ENCODE results near the gene IQGAP2.
"Not testable (repeated sequence)": the region's sequence is repeated elsewhere in the genome, so short reads cannot be mapped to it uniquely, and the experiment has no call there.

The IQGAP2 gene

GRCh38 chr5:76526950-76527583 is 124.0 kb downstream of the IQGAP2 start:
- FAIRE-seq (peak; percentile 23), DNase-seq (ENCODE audit: insufficient read length, low spot score) (no peak)

DNA sequence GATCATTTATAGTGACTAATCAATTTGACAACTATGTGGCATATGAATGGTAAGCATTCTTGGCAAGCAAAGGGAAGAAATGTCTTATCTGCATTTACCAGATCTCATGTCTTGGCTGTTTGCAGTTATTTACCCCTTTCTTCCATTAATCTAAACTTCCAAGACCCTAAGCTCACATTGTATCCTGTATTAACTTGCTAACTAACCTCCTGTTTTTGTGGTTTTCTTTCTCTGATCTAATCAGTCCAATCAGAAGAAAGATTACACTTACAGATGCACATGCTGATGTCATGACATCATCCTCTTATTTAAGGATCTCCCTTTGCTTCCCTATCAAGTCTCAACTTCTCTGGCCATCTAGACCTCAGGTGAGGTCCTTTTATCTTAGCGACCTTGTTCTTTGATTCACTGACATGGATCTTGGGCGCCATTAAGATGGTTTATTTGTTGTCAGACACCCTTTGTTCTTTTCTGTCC is 124.6 kb downstream of the IQGAP2 start:
- DNase-seq (ENCODE audit: insufficient read length, low spot score) = no peak
- FAIRE-seq = peak; percentile 14

GRCh38 chr5:76528547-76529331 is 125.7 kb downstream of the IQGAP2 start:
- DNase-seq (ENCODE audit: insufficient read length, low spot score) = no peak
- peak; percentile 66 for FAIRE-seq

DNA sequence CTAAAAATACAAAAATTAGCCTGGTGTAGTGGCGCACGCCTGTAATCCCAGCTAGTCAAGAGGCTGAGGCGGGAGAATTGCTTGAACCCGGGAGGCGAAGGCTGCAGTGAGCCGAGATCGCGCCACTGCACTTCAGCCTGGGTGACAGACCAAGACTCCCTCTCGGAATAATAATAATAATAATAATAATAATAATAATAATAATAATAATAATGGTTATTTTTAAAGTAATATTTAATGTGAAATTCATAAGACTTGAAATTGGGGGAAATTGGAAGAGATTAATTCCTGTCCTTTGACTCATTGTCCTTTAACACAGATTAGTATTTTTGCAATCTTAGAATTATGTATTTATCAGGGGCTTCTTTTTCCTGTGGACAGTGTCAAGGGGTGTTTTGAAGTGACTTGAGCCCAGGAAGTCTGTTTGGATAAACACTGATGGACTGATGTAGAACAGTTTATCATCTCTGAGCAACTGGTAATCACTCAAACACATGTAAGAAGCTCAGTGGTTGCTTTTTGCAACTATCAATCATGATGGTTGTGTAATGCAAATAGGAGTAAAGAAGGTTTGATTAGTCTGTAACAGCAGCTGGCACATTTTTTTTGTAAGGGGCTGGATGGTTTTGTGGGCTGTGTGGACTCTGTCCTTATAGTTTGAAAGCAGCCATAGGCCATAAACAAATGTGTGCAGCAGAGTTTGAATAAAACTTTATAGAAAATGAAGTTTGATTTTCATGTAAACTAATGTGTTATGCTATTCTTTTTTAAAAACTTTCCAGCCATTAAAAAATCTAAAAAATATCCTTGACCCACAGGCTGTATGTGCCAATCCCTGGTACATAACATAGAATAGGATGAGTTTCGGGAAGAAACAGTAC is 126.6 kb downstream of the IQGAP2 start:
- no peak for FAIRE-seq
- no peak for DNase-seq (ENCODE audit: insufficient read length, low spot score)

DNA sequence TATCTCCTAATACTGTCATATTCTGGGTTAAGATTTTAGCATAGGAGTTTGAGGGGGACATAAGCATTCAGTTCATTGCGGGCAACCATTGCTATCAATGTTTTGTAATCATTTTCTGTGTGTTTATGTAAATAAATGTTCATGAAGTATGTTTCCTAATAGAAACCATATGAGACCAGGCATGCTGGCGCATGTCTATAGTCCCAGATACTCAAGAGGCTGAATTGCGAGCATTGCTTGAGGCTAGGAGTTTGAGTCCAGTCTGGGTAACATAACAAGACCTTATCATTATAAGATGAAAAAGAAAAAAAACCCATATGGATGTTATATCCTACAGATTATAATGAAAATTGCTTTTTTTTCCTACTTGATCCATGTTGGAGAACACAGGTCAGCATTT is 129.0 kb downstream of the IQGAP2 start:
- FAIRE-seq (no peak), DNase-seq (ENCODE audit: insufficient read length, low spot score) (no peak)

DNA sequence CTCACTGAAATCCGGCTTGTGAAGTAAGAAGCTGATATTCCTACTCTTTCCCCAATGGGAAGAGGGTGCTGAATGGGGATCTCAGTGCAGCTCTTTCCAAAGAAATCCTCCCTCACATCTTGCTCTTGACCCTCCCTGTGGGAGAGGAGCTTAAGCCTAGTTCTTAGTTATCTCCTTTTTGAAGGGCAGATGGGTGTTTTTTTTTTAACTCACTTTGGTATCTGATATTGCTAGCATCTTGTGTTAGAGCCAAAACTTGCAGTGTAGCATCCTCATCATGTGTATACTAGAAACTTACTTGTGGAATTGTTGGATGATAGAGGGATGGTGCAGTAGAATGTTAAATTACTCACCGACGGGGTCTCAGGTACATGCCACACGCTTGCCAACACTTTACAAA is 129.9 kb downstream of the IQGAP2 start:
- DNase-seq (ENCODE audit: insufficient read length, low spot score) = no peak
- no peak for FAIRE-seq

DNA sequence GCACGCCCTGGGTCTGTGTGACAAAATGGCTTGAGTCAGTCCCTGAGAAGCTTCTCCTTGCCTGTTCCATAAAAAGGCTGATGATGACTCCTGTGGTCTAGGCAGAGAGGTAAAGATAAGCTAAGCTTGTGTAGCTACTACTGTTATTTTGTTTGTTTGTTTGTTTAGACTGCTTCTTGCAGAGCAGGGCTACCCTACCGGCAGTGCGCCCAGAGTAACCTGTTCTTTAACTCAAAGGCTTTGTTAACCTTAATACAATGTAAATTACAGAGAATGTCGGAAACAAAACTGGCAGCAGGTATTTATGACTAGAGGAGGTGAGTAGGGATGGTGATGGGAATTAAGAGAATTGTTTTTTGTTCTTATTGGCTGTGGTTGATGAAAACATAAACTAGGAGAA is 132.5 kb downstream of the IQGAP2 start:
- FAIRE-seq = no peak

DNA sequence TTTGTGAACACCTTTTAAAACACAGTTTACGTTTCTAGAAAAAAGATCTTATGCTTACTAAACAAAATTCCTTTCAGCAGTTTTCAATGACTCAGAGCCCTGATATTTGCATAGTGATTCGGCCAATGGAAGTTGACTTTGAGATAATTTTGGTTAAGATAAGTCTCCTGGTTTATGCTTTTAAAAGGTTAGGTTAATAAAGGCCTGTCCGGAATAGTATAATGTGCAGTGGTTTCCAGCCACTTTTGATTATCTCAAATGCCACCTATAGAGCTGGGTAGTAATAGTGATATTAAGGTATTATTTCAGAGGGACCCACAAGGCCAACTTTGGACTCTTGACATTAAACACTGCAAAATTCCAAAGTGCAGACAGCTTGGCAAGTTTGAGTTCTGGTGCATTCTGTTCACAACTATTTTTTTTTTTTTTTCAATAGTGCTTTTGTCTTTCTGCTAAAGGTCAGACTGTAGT is 134.0 kb downstream of the IQGAP2 start:
- FAIRE-seq (no peak), DNase-seq (ENCODE audit: insufficient read length, low spot score) (no peak)

More for the DNA sequence above, 132.5 kb downstream of the IQGAP2 start:
- no peak for DNase-seq (ENCODE audit: insufficient read length, low spot score)

- no peak for DNase-seq (ENCODE audit: insufficient read length, low spot score)
- no peak for FAIRE-seq
Measured at GRCh38 chr5:76542241-76542640, 139.2 kb downstream of the IQGAP2 start.

GRCh38 chr5:76542887-76543690 is 140.0 kb downstream of the IQGAP2 start:
- DNase-seq (ENCODE audit: insufficient read length, low spot score) (no peak), FAIRE-seq (peak; percentile 88)

- DNase-seq (ENCODE audit: insufficient read length, low spot score) (peak; percentile 28), FAIRE-seq (peak; percentile 97)
Measured at GRCh38 chr5:76544268-76544926, 141.3 kb downstream of the IQGAP2 start.

GRCh38 chr5:76545184-76545583 is 142.1 kb downstream of the IQGAP2 start:
- no peak for DNase-seq (ENCODE audit: insufficient read length, low spot score)

GRCh38 chr5:76546497-76547102 is 143.5 kb downstream of the IQGAP2 start:
- FAIRE-seq (no peak), DNase-seq (ENCODE audit: insufficient read length, low spot score) (no peak)

More at GRCh38 chr5:76545184-76545583, 142.1 kb downstream of the IQGAP2 start:
- FAIRE-seq = no peak

DNA sequence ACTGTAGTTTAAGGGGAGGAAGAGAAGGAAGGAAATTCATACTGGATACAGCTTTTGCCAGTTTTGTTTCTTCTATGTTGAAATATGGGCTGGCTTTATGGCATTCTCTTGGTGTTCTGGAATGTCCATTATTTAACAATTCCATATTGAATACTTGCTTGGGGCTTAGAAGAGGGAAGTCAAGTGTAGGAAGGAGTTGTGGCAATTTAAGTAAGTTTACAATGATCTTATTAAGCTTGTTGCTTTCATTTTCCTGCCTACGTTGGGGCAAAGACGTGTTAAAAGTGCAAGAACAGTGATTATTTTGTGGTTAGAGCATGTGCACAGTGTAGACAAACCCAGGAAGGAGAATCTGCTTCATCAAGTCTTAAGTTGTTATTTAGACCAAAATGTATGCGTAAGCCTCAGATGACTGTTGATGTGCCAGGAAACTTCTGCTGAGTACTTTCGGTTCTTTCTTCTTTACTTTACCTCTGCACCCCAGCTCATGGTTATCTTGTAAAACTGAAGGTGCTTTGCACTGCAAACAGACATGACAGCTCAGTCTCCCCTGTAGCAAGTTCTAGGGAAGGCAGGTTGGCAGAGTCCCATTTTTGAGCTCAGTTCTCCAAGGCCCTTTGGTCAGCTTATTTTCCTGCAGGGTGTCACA is 144.3 kb downstream of the IQGAP2 start:
- FAIRE-seq (peak; percentile 97), DNase-seq (ENCODE audit: insufficient read length, low spot score) (peak; percentile 40)

GRCh38 chr5:76547891-76548524 is 144.9 kb downstream of the IQGAP2 start:
- DNase-seq (ENCODE audit: insufficient read length, low spot score) (no peak), FAIRE-seq (no peak)

GRCh38 chr5:76548525-76549229 is 145.6 kb downstream of the IQGAP2 start:
- DNase-seq (ENCODE audit: insufficient read length, low spot score) (no peak), FAIRE-seq (no peak)

DNA sequence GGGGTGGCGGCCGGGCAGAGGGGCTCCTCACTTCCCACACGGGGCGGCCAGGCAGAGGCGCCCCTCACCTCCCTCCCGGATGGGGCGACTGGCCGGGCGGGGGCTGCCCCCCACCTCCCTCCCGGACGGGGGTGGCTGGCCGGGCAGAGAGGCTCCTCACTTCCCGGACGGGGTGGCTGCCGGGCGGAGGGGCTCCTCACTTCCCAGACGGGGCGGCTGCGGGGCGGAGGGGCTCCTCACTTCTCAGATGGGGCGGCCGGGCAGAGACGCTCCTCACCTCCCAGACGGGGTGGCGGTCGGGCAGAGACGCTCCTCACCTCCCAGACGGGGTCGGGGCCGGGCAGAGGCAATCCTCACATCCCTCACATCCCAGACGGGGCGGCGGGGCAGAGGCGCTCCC is 147.8 kb downstream of the IQGAP2 start:
- not testable (repeated sequence) for DNase-seq (ENCODE audit: insufficient read length, low spot score); FAIRE-seq

DNA sequence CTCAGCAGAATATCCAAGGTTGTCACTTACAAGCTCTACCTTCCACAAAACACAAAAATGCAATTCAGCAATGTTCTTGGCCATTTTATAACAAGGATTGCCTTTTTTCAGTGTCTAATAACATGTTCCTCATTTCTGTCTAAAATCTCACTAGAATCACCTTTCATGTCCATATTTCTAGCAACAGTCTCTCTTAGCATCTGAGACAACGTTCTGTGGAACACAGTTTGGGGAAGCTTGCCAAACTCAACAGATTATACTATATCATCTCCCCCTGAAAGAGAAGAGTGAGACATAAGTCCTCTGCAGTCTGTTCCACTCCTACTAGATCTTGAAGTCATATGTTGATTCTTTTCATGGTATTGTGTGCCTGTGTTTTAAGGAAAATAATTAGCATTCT is 149.5 kb downstream of the IQGAP2 start:
- peak; percentile 79 for FAIRE-seq

More for the DNA sequence above, 149.5 kb downstream of the IQGAP2 start:
- DNase-seq (ENCODE audit: insufficient read length, low spot score) = no peak
